HG02678 (cell line): ENCODE data around the gene AUTS2.

Source experiments
- ATAC-seq: cut with Tn5 transposase; IDR thresholded peaks from one replicate; pipeline ENCODE4 v1.9.1; 2021; ENCODE audit warnings: mild to moderate bottlenecking, moderate library complexity; ENCODE audit not compliant: unreplicated experiment

Gene AUTS2

DNA sequence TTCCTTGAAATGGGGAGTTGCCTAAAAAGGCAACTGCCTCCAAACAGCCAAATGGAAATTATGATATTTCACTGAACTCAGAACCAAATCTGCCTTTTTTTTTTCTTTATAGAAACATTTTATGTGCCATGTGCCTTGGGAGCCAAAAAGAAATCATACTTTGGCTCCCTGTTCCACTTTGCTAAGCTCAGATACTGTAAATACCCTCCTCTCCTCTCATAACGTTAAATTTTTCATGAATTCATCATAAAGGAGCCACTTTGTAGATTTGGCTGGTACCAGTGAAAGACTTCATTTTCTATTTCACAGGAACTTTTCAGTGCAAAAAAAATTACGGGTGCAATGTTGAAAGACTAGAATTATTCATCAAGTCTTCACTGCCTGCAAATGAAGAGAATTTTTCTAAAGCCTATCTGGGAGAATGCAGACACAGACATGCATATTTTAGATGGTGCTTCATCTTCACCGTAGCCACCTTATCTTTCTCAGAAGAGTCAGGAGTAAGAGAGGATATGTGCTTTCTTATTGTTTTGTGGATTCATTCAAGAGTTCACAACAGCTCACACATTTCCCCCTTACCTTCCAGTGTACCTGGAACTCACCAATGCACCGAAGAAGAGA, 791.4 kb downstream of the AUTS2 start:
- ATAC-seq: no peak

DNA sequence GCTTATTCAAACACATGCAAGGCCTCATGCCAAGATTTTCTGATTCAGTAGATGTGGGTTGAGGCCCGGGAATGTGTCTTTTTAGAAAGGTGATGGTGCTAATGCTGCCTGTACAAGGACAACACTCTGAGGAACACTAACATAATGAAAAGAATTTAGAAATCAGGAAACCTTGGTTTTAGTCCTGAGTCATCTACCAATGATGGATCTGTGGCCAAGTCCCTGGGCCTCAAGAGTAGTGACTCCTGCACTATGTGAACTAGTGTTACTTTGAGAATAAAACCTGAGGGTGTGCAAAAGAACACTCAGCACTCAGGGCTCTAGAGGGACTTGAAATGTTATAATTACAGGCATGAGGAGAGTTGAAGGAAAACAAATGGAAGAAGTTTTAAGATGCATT, 792.0 kb downstream of the AUTS2 start:
- no peak for ATAC-seq

GRCh38 chr7:70392256-70392876, 794.1 kb downstream of the AUTS2 start:
- ATAC-seq: no peak

DNA sequence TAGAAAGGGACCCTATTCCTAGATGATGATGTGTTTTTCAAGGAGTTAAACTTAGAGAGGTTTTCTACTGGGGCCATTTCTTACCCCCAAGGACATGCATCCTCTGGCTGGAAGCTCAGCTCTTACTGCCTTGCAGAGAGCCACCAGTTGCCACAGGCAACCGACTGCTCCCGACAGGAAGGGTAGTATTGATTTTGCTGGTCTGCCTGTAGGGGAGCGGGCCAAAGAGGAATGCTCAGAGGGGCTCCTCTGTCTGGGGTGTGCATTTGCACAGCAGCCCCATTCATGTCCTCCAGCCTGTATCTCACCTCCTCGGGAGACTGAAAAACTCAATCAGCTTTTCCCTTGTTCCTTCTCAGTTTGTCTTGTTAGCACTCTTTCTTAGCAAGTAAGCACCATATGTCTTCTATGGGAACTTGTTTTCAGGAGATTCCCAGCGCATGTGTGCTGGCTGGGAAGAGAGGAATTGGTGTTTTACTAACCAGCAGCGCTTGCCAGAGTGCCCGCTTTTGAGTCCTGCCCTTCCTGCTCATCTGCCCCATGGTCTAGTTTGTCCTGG, 794.7 kb downstream of the AUTS2 start:
- ATAC-seq: no peak

GRCh38 chr7:70393956-70394355, 795.7 kb downstream of the AUTS2 start:
- ATAC-seq: no peak

GRCh38 chr7:70400829-70401380, 802.6 kb downstream of the AUTS2 start:
- ATAC-seq: no peak

GRCh38 chr7:70402069-70402468, 803.8 kb downstream of the AUTS2 start:
- ATAC-seq: no peak

GRCh38 chr7:70405241-70405640, 807.0 kb downstream of the AUTS2 start:
- no peak for ATAC-seq

DNA sequence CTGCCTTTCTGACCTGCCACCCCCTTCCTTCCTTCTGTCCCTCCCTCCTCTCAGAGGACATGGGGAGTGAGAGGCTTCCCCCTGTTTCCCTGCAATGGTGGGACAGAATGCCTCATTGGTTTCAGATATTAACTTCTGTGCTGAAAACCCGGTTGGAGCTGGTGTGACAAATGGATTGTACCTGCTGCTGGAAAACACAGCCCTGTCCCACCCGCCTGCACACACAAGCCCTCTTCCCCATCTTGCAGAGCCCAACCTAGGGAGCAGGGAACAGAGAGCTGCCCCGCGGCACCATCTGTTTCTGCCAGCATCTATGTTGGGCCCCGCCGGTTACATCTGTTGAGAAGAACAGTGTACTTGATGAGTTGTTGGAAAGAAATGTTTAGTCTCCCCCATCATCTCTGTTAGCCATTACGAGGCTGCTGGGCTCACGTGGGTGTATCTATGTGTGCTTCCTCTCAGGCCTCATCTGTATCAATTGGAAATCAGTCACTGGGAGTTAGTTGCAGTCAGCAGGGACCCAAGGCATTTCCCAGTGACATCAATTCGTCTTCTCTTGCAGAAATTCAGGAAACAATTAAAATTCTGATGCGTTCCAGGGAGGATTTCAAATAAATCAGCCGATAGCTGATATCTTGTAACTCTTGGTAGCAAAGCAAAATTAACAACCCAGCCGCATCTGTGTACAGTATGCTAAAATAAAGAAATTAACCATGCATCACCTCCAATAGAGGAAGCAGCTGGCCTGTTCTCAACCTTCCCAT, 808.1 kb downstream of the AUTS2 start:
- no peak for ATAC-seq

GRCh38 chr7:70406950-70407209, 808.6 kb downstream of the AUTS2 start:
- no peak for ATAC-seq

DNA sequence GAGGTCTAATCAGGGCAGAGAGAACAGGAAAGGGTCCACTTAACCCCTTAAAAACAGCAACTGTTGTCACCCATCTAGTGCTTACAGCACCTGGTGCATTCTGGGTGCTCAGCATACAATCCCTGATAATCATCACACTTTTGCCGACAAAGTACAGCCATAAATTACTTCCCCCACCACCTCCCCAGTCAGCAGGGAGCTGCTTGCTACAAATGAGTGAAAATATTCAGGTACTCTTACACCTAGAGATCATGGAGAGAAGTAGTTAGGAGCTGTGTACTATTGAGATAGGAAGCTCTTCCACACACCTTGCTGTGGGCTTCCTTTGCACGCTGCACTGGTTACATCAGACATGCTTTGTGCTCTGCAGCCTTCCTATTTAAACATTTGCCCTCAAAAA, 810.2 kb downstream of the AUTS2 start:
- ATAC-seq: no peak

GRCh38 chr7:70408891-70409290, 810.6 kb downstream of the AUTS2 start:
- no peak for ATAC-seq

- no peak for ATAC-seq
Measured at GRCh38 chr7:70410134-70410750, 812.0 kb downstream of the AUTS2 start.

- ATAC-seq: no peak
Measured at GRCh38 chr7:70414368-70414767, 816.1 kb downstream of the AUTS2 start.

GRCh38 chr7:70415179-70415972, 817.1 kb downstream of the AUTS2 start:
- ATAC-seq: peak; percentile 54

DNA sequence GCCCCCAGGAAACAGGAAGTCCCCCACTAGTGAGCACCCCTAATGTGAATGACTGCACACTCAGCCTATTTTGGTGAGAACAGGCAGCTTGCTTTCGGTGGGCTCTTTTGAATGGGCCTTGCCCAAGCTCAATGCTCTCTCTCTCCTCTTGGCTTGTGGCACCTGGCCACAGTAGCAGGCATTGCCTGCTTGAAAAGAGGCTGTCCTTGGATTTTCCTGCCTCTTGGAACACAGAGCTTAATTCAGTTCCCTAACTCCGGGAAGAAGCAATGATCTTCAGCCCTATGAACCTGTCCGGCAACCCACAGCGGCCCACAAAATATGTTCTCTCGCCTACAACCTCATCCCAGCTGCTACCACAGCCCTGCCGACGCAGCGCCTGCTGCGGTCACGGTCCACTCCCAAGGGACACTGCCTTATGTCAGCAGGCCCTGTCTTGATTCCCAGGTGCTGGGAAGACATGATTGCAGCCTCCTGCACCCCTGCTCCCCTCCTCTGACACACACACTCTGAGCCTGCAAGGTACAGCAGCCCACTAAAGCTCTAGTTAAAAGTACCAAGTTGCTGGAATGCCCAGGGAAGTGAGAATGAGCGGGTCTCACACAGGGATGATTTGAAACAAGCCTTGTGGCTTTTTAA, 818.2 kb downstream of the AUTS2 start:
- ATAC-seq: peak; percentile 50

- no peak for ATAC-seq
Measured at GRCh38 chr7:70416986-70417655, 818.8 kb downstream of the AUTS2 start.

GRCh38 chr7:70419526-70420380, 821.5 kb downstream of the AUTS2 start:
- no peak for ATAC-seq

- no peak for ATAC-seq
Measured at GRCh38 chr7:70420381-70420662, 822.0 kb downstream of the AUTS2 start.
